ENCODE measurements around the gene DOCK11. TPM values are rescaled to one million over a fixed set of nuclear protein-coding genes. Genes with fewer than 3 reads are reported as not detected.

Gene DOCK11
- total RNA-seq, 1 experiment from 2014 or later, result 13.1 TPM

GRCh38 chrX:118565853-118566252, 70.2 kb downstream of the DOCK11 start:
- peaks cover 3% of the 10 kb centered on the region; the same call in 1 of the 2 replicates for H3K36me3 Mint-ChIP-seq
- H3K27ac Mint-ChIP-seq, result no peak overlapping the region
- ChIA-PET POLR2A (no interaction called here), CTCF (no interaction called here)
- H3K27me3 Mint-ChIP-seq (ENCODE audit: low read depth), result no peaks in the 10 kb centered on the region
- no peaks in the 10 kb centered on the region for H3K9me3 Mint-ChIP-seq
- H3K4me1 Mint-ChIP-seq, result peaks cover under 1% of the 10 kb centered on the region; the same call in 1 of the 2 replicates
- ATAC-seq (no peak), DNase-seq (ENCODE audit: low spot score) (no peak)
- TF ChIP-seq STAT6 (CRISPR knock-in tag; conservative IDR thresholded peaks at IDR 0.05; ENCODE audit: low read depth), result no peak
- TF ChIP-seq PRRX2 (CRISPR knock-in tag; IDR thresholded peaks at IDR 0.05), result no peak
- TF ChIP-seq, protein P1, sequence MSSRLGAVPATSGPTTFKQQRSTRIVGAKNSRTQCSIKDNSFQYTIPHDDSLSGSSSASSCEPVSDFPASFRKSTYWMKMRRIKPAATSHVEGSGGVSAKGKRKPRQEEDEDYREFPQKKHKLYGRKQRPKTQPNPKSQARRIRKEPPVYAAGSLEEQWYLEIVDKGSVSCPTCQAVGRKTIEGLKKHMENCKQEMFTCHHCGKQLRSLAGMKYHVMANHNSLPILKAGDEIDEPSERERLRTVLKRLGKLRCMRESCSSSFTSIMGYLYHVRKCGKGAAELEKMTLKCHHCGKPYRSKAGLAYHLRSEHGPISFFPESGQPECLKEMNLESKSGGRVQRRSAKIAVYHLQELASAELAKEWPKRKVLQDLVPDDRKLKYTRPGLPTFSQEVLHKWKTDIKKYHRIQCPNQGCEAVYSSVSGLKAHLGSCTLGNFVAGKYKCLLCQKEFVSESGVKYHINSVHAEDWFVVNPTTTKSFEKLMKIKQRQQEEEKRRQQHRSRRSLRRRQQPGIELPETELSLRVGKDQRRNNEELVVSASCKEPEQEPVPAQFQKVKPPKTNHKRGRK (CRISPR knock-in tag; IDR thresholded peaks at IDR 0.05; ENCODE audit: borderline replicate concordance), result no peak
- no peak for TF ChIP-seq ATF6 (CRISPR knock-in tag; IDR thresholded peaks at IDR 0.05)
- TF ChIP-seq, protein P2, sequence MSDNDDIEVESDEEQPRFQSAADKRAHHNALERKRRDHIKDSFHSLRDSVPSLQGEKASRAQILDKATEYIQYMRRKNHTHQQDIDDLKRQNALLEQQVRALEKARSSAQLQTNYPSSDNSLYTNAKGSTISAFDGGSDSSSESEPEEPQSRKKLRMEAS (CRISPR knock-in tag; IDR thresholded peaks at IDR 0.05), result no peak
- no peak for TF ChIP-seq ATF1 (CRISPR knock-in tag; IDR thresholded peaks at IDR 0.05)
- no peak for TF ChIP-seq ZNF416 (CRISPR knock-in tag; IDR thresholded peaks at IDR 0.05)
- no peak overlapping the region for H3K4me3 Mint-ChIP-seq

DNA sequence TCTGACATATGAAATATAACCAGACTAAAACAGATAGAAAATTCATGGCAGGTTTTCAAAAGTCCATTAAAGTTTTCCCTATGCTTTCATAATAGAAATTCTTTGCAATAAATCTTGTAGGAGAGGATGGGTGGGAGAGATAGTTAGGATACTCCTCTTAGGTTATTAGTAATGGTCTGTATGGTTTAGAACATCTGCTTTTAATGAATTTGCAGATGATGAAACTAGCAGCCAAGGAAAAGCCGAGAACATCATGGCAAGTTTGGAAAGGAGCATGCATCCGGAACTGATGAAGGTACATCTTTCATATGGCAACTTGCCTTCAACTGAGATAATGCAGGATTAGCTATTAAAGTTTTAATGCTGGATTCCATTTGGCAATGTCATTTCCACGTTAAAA, 70.7 kb downstream of the DOCK11 start:
- Mint-ChIP-seq H3K4me1 (no peaks in the 10 kb centered on the region), H3K9me3 (no peaks in the 10 kb centered on the region), H3K27me3 (ENCODE audit: low read depth) (no peaks in the 10 kb centered on the region), H3K27ac (no peak overlapping the region), H3K36me3 (peaks cover 3% of the 10 kb centered on the region; the same call in 1 of the 2 replicates), H3K4me3 (no peak overlapping the region)
- TF ChIP-seq E2F4 (CRISPR knock-in tag; IDR thresholded peaks at IDR 0.05; ENCODE audit: borderline replicate concordance, low read depth), result no peak
- TF ChIP-seq TCF7 (CRISPR knock-in tag; IDR thresholded peaks at IDR 0.05; ENCODE audit: low read depth), result no peak
- ChIA-PET CTCF (no interaction called here), POLR2A (no interaction called here)
- ATAC-seq (no peak), DNase-seq (ENCODE audit: low spot score) (no peak)

DNA sequence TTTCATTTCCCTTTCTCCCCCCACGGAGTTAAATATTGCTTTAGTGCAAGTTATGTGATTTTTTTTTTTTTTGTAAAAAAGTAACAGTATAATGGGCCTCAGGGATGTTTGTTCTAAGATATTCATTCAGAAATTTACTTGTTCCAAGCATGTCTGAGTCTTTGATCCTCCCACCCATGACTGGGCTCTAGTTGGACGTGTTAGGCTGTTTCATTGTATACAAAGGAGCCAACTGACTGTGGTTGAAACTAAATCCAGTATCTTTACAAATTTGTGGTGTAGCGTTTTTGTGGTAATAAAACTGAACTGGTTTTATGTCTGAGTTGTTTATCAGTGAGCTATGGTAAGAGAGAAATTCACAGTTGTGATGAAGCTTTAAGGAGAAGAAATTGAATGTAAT, 74.1 kb downstream of the DOCK11 start:
- ATAC-seq (no peak), DNase-seq (ENCODE audit: low spot score) (no peak)
- Mint-ChIP-seq H3K36me3 (no peaks in the 10 kb centered on the region), H3K4me3 (no peak overlapping the region), H3K27ac (no peak overlapping the region), H3K9me3 (no peaks in the 10 kb centered on the region), H3K27me3 (ENCODE audit: low read depth) (no peaks in the 10 kb centered on the region), H3K4me1 (no peaks in the 10 kb centered on the region)
- ChIA-PET CTCF (no interaction called here), POLR2A (no interaction called here)
- TF ChIP-seq ATF2 (CRISPR knock-in tag; IDR thresholded peaks at IDR 0.05; ENCODE audit: borderline replicate concordance, low read depth) (no peak), OVOL2 (CRISPR knock-in tag; IDR thresholded peaks at IDR 0.05; ENCODE audit: borderline replicate concordance) (no peak), GRHL2 (CRISPR knock-in tag; IDR thresholded peaks at IDR 0.05; ENCODE audit: insufficient replicate concordance, severe bottlenecking) (no peak), PREB (CRISPR knock-in tag; IDR thresholded peaks at IDR 0.05; ENCODE audit: borderline replicate concordance) (no peak), CREB1 (CRISPR knock-in tag; IDR thresholded peaks at IDR 0.05) (no peak), ZNF416 (CRISPR knock-in tag; IDR thresholded peaks at IDR 0.05) (no peak), IRF2 (CRISPR knock-in tag; IDR thresholded peaks at IDR 0.05; ENCODE audit: borderline replicate concordance, low read depth) (no peak), MYBL2 (CRISPR knock-in tag; IDR thresholded peaks at IDR 0.05) (no peak), CBFB (CRISPR knock-in tag; IDR thresholded peaks at IDR 0.05; ENCODE audit: low read depth) (no peak)
